ENCODE data around the gene TFAP2A. TPM values are rescaled to one million over a fixed set of nuclear protein-coding genes. Genes with fewer than 3 reads are reported as not detected.

Gene TFAP2A
- total RNA-seq, 1 experiment from 2014 or later = 0.42 TPM

DNA sequence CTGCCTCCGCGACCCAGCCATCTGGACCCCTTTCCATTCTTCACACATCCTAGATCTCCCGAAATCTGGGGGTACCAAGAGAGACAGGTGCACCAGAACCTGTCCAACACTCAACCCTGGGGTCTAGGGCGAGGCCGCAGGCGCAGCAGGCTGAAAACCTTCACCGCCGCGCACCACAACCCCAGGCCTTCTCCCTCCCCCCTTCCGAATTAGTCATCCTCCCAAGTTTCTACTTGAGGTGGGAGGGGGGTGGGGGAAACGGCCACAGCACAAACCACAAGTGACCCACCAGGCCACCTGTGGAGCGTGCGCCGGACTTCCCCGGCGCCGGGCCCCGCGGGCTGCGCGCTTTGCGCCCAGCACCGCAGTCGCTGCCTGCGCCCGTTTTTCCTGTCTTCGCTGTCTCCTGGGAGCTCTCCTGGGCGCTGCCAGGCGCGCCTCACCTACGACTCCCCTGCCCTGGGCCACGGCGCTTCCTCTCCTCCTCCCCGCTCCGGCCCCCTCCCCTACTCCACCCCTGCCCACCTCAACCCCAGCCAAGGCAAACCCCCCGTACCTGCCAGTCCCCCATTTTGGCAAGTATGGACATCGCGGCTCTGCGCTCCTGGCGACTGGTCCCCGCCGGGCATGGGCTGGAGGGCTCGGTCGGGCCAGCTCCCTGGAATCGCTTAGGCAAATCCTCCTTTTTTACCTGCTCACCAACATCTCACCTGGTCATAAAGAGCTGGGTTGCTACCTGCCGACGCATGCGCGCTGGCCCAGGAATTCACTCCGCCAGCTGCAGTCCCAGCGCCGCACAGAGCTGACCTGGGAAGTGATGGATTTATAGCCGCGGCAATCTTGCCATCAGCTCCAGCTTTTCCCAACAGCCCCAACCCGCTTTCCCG is 4.2 kb upstream of the TFAP2A start:
- DNase-seq (ENCODE audit: low spot score) (peak; percentile 83), ATAC-seq (peak; percentile 32)
- H3K4me1 Mint-ChIP-seq = peaks cover 77% of the 10 kb centered on the region
- no peak overlapping the region for H3K27ac Mint-ChIP-seq
- no peaks in the 10 kb centered on the region for H3K36me3 Mint-ChIP-seq
- peaks cover 100% of the 10 kb centered on the region for H3K27me3 Mint-ChIP-seq (ENCODE audit: low read depth)
- CTCF ChIA-PET = interaction anchor here (0.6 to 4.6 kb wide), 8 partner anchors 10 to 708 kb away, joined by 3 to 34 read pairs (median 6); no protein-coding TSS in a partner anchor
- H3K9me3 Mint-ChIP-seq = no peaks in the 10 kb centered on the region
- POLR2A ChIA-PET = interaction anchor here (0.8 to 1.4 kb wide), 3 partner anchors 9 to 27 kb away, joined by 3 to 4 read pairs (median 3); no protein-coding TSS in a partner anchor
- peak overlapping the region; percentile 68 for H3K4me3 Mint-ChIP-seq
- TF ChIP-seq USF2 (CRISPR knock-in tag; IDR thresholded peaks at IDR 0.05) (no peak), GRHL2 (CRISPR knock-in tag; IDR thresholded peaks at IDR 0.05; ENCODE audit: insufficient replicate concordance, severe bottlenecking) (no peak), RELA (CRISPR knock-in tag; IDR thresholded peaks at IDR 0.05; ENCODE audit: borderline replicate concordance) (no peak), EMX1 (CRISPR knock-in tag; IDR thresholded peaks at IDR 0.05) (no peak), NR1H2 (CRISPR knock-in tag; IDR thresholded peaks at IDR 0.05) (no peak), IRF1 (CRISPR knock-in tag; IDR thresholded peaks at IDR 0.05) (no peak)
- TF ChIP-seq, protein P1, sequence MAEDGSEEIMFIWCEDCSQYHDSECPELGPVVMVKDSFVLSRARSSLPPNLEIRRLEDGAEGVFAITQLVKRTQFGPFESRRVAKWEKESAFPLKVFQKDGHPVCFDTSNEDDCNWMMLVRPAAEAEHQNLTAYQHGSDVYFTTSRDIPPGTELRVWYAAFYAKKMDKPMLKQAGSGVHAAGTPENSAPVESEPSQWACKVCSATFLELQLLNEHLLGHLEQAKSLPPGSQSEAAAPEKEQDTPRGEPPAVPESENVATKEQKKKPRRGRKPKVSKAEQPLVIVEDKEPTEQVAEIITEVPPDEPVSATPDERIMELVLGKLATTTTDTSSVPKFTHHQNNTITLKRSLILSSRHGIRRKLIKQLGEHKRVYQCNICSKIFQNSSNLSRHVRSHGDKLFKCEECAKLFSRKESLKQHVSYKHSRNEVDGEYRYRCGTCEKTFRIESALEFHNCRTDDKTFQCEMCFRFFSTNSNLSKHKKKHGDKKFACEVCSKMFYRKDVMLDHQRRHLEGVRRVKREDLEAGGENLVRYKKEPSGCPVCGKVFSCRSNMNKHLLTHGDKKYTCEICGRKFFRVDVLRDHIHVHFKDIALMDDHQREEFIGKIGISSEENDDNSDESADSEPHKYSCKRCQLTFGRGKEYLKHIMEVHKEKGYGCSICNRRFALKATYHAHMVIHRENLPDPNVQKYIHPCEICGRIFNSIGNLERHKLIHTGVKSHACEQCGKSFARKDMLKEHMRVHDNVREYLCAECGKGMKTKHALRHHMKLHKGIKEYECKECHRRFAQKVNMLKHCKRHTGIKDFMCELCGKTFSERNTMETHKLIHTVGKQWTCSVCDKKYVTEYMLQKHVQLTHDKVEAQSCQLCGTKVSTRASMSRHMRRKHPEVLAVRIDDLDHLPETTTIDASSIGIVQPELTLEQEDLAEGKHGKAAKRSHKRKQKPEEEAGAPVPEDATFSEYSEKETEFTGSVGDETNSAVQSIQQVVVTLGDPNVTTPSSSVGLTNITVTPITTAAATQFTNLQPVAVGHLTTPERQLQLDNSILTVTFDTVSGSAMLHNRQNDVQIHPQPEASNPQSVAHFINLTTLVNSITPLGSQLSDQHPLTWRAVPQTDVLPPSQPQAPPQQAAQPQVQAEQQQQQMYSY (CRISPR knock-in tag; IDR thresholded peaks at IDR 0.05) = peak; percentile 92

GRCh38 chr6:10418361-10418861 is 3.5 kb upstream of the TFAP2A start:
- no peak for DNase-seq (ENCODE audit: low spot score)
- H3K27me3 Mint-ChIP-seq (ENCODE audit: low read depth) = peaks cover 100% of the 10 kb centered on the region
- ChIA-PET POLR2A (interaction anchor here (0.7 to 1.4 kb wide), 2 partner anchors 8 to 626 kb away, joined by 3 to 4 read pairs; no protein-coding TSS in a partner anchor), CTCF (interaction anchor here (0.6 to 4.6 kb wide), 5 partner anchors 9 to 78 kb away, joined by 5 to 34 read pairs (median 7); no protein-coding TSS in a partner anchor)
- H3K9me3 Mint-ChIP-seq = no peaks in the 10 kb centered on the region
- no peak overlapping the region for H3K27ac Mint-ChIP-seq
- peaks cover 79% of the 10 kb centered on the region for H3K4me1 Mint-ChIP-seq
- H3K4me3 Mint-ChIP-seq = peak overlapping the region; percentile 68
- no peaks in the 10 kb centered on the region for H3K36me3 Mint-ChIP-seq
- ATAC-seq = no peak
- TF ChIP-seq ZBTB43 (CRISPR knock-in tag; IDR thresholded peaks at IDR 0.05) = no peak
- no peak for TF ChIP-seq TCF7 (CRISPR knock-in tag; IDR thresholded peaks at IDR 0.05; ENCODE audit: low read depth)
- TF ChIP-seq, protein P2, sequence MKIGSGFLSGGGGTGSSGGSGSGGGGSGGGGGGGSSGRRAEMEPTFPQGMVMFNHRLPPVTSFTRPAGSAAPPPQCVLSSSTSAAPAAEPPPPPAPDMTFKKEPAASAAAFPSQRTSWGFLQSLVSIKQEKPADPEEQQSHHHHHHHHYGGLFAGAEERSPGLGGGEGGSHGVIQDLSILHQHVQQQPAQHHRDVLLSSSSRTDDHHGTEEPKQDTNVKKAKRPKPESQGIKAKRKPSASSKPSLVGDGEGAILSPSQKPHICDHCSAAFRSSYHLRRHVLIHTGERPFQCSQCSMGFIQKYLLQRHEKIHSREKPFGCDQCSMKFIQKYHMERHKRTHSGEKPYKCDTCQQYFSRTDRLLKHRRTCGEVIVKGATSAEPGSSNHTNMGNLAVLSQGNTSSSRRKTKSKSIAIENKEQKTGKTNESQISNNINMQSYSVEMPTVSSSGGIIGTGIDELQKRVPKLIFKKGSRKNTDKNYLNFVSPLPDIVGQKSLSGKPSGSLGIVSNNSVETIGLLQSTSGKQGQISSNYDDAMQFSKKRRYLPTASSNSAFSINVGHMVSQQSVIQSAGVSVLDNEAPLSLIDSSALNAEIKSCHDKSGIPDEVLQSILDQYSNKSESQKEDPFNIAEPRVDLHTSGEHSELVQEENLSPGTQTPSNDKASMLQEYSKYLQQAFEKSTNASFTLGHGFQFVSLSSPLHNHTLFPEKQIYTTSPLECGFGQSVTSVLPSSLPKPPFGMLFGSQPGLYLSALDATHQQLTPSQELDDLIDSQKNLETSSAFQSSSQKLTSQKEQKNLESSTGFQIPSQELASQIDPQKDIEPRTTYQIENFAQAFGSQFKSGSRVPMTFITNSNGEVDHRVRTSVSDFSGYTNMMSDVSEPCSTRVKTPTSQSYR (CRISPR knock-in tag; IDR thresholded peaks at IDR 0.05) = no peak
- TF ChIP-seq SMAD4 (CRISPR knock-in tag; IDR thresholded peaks at IDR 0.05) = no peak
- TF ChIP-seq, protein P3, sequence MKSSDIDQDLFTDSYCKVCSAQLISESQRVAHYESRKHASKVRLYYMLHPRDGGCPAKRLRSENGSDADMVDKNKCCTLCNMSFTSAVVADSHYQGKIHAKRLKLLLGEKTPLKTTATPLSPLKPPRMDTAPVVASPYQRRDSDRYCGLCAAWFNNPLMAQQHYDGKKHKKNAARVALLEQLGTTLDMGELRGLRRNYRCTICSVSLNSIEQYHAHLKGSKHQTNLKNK (CRISPR knock-in tag; IDR thresholded peaks at IDR 0.05) = no peak
- no peak for TF ChIP-seq ATF6 (CRISPR knock-in tag; IDR thresholded peaks at IDR 0.05)
- TF ChIP-seq EMX1 (CRISPR knock-in tag; IDR thresholded peaks at IDR 0.05) = no peak
- no peak for TF ChIP-seq USF1 (CRISPR knock-in tag; IDR thresholded peaks at IDR 0.05)
- no peak for TF ChIP-seq RELA (CRISPR knock-in tag; IDR thresholded peaks at IDR 0.05; ENCODE audit: borderline replicate concordance)
- TF ChIP-seq ATF3 (CRISPR knock-in tag; conservative IDR thresholded peaks at IDR 0.05) = no peak
- TF ChIP-seq CDX4 (CRISPR knock-in tag; IDR thresholded peaks at IDR 0.05; ENCODE audit: borderline replicate concordance) = no peak

All from WTC11 (cell line).